ENCODE data around the gene NPLOC4.

The NPLOC4 gene

DNA sequence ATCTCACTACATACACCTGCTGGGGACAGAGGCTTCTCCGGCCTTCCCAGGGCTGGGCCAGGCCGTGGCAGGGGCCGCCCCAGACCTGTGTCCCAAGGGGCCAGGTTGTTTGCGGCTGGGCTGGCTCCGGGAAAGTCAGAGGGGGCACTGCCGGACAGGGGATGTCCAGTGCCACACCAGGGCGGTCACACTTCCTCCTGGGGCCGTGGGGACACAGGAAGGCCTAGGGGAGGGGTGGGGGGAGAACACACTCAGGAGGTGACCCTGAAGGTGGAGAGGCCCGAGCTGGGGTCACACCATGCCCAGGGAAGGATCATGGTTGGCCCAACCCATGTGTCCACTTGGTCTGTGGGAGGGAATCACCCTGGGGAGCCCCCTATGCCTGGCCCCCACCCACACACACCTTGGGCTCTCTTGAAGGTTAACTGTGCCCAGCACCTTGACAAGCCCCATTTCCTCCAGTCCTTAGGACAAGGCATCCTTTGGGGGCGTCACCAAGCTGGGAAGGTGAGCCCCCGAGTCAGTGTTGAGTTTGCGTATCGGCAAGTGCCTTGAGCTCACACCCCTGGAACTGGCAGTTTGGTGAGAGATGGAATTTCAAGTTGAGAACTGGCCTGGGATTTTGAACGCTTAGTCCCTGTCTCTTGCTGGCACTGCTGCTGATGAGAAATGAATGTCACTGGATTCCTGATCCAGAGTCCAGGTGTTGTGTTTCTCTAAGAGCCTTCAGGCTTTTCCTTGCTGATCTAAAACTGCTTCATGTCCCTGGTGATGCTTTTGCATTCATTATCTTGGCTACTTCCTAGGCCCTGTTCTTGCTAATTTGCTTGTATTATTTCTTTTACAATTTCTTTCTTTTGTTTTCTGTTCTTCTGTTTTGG is 116.7 kb downstream of the NPLOC4 start:
- no peak for DNase-seq

DNA sequence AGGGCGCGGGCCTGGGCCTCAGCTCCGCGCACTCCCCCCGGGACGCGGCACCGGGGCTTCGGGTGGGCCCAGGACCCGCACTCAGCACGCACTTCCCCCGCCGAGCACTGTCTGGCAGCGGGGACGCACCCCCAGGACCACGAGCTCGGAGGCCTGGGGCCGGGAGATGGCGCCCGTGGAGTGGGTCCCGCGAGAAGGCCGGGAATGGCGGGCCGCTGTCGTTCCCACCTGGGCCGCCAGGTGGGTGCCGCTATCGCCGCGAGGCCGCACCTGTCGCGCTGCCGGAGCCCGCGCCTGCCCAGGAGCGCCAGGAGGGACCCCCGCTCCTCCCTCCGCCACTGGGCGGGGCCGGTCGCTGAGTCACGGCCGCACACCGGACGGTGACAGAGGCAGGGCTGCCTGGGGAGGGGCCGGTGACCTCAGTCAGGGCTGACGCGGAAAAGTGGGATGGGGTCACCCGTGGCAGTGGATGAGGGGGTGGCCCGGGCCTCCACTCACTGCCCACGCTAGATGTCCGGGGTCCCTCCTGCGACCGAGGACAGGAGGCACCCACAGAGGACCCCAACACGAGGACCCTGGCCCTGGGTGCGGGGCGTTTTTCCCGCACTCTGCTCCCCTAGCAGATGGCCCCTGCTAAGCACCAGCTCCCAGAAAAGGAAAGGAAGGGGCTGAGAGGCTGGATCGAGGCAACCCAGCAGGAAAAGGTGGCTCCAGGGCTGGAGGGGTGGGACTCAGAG is 117.5 kb downstream of the NPLOC4 start:
- no peak for DNase-seq

DNA sequence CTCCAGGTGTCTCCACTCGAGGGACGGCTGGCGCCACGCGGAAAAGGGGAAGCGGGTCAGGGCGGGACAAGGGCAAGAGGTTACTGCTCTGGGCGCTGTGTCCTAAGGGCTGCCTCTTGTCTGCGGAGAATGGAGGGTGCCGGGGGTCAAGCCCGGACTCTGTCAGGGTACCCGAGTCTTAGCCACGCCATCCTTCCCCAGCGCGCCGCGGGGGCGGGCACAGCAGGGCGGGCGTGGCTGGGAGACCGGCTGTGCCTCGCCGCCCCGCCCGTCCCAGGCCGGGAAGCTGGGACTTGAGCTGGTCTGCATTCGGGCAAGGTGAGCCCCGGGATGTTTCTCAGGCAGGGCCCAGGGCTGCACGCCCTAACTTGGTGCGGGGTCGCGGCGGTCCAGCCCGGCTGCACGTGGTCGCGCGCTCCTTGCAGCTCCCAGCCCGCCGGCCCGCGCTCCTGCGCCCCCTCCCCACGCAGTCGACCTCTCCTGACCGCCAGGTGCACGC is 118.1 kb downstream of the NPLOC4 start:
- DNase-seq, result no peak

DNA sequence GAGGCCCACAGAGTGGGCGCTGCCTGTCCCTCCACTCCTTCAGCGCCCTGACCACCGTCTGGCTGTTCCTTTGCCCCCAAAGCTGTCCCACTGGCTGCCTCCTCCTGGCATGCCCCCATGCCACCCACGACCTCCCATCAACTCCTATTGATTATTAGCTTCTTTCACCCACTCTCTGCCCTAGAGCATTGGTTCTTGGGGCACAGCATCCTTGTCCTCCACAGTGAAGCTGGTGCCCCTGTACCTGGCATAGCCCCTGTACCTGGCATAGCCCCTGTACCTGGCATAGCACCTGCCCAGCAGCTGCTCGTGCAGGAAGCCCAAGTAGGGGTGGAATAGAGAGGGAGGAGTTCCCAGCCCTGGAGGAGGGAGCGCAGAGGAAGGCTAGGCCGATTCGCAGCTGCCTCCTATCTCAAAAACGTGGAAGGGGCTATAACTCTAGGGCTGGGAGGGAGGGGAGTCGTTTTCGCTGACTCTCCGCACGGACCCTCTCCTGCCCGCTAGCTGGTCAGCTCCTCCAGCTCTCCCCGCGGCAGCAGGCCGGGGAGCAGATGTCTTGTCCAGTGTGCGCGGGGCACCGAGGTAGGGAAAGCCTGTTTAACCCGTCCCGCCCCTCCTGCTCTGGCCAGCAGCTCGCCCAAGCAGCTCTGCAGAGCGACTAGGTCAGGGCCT is 118.7 kb downstream of the NPLOC4 start:
- DNase-seq, result no peak

DNA sequence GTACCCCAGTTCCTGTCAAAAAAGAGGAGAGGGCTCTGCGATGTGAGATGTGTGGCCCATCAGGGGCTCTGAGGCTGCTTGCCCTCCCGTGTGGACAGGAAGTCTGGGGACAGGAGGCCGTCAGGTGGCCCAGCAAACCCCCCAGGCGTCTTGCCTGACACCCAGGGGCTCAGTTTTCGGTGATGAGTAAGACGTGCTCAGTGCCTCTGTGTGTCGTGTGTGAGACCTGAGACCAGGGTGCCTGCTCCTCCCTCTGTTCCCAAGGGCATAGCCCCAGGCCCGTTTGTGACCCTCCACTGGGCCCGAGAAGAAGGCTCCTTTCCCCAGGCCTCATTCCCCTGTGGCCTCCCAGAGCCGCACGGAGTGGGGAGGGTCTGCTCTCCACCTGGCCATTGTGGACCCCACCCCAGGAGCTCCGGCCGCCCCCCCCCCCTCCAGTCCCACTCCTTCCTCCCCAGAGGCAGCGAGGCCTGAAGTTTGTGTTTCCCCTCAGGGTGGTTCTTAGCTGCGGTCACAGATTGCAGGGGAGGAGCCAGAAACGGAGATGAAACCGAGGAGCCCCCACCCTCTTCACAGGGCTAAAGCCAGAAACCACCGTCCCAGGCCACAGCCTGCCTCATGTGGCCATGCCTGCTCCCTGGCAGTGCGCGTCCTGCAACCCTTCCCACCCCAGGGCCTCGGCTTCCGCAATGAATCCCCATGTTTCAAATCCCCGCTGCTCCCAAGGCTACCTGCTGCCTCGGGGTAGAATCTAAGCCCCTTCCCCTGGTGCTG is 119.4 kb downstream of the NPLOC4 start:
- no peak for DNase-seq

DNA sequence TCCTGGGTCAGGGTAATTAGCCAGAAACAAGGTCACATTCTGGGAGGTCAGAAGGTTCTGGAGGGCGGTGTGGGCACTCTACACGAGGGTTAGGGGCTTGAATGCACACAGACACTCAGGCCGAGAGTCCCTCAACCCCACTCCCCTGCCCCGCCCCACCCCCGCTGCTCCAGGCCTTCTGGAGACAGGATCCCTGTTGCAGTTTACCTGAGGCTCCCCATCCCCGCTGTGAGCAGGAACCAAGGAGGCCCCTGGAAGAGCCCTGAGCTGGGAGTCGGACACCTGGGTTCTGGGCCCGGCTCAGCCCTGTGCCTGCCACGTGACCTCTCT is 119.9 kb downstream of the NPLOC4 start:
- DNase-seq, result no peak

DNA sequence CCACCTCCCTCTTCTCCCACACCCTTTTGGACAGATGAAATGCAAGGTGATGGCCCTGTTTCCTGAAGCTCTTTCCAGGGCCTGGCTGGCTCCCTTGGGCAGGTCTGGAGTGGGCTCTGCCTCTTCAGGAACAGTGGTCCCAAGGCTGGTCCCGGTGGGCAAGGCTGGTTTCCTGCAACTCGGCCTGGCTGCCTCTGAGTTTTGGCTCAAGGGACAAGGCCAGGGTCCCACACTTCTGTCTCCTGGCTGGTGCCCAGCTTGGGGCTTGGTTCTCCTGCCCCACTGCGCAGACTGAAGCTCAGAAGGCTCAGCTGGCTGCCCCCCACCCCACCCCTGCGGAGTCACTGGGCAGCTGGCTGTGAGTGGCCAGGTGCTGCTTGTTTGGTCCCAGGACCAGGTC is 120.5 kb downstream of the NPLOC4 start:
- DNase-seq, result no peak

DNA sequence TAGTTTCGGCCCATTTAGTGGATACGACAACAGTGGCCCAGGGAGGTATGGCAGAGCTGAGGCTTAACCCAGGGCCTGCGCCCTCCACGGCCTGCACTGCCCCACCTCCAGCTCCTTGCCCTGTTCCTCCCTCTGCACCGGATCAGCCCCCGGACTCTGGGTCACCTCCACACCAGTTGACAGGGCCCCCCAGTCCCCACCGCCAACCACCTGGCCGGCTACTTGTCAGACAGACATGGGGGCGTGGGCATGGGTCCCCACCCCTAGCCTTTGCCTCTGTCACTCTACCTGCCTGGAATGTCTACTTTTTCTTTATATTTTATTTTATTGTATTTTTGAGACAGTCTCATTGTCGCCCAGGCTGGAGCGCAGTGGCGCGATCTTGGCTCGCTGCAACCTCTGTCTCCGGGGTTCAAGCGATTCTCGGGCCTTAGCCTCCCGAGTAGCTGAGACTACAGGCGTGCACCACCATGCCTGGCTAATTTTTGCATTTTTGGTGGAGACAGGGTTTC is 121.3 kb downstream of the NPLOC4 start:
- no peak for DNase-seq

DNA sequence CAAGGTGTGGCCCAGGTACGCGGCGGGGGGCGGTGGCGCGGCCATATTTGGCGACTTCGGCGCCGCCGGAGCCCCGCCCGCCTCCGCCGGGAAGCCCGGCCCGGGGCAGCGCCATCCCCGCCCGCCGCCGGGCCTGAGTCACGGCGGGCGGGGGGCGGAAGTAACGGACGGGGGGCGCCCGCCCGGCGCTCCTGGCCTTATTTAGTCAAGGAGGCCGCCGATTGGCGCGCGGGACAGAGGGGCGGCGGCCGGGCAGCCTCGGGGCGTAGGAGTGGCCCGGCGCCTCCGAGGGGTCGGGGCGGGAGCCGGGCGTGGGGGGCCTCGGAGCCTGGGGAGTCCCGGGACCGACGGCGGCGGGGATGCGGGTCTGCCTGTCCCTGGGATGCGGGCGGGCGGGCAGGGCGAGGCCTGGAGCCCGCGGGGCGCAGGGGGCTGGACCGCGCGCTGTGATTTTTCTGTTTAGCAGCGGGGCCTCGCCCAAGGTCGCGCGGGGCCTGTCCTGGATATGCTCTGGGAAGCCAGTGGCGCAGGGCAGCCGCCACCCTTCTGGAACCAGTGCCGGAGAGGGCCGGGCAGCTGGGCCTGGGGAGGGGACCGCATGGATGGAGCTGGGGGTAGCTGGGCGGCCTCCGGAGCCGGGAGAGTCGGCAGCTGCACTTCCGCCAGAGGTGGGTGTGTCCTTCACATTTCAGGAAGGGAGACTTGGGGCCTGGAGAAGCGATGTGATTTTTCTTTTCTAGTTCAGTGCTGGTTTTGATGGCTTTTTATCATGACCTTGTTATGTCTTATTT is 122.0 kb downstream of the NPLOC4 start:
- peak in 27 of 51 donors; percentile 15 to 70 (median 40) for DNase-seq

DNA sequence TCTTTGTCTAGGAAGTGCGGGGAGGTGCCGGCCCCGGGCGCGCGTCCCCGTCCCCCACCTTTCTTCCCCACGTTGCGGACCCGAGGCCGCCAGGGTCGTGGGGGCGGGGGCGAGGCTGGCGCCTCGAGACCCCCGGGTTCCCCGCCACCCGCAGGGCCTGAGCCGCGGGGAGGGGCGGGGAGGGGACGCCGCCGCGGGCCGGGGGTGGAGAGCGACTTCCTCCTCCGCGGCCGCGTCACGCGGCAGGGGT is 122.5 kb downstream of the NPLOC4 start:
- no peak for DNase-seq

DNA sequence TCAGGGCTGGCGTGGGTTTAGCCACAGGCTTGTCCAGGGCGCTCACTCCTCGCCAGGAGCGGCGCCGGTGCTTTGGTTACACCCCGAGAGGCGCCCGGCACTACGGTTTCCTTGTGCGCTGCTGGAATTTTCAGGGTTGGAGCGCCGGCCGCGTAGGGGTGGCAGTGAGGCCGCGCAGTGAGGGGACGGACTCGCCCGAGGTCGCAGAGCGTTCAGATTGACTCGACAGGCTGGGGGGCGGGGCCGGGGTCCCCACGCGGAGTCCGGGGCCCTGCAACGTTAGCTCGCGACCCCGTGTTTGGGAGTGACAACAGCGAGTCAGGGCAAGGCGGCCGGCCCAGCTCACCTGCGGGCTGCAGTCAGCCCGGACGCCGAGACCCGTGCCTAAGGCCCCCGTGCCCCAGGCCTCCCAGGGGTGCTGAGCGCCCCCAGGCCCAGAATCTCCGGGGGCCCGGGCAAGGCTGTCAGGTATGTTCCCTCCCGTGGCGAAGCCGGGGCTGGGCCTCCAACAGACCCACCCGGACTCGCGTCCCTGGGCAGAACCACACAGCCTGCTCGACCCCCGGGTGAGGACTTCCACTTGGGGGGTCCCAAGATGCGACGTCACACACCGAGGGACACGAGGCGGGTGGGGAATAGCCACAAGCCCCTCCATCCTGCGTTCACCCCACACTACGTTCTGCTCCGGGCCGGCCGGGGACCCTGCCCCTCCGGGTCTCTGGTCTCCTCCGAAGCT is 123.0 kb downstream of the NPLOC4 start:
- peak in 26 of 51 donors; percentile 28 to 78 (median 56) for DNase-seq

DNA sequence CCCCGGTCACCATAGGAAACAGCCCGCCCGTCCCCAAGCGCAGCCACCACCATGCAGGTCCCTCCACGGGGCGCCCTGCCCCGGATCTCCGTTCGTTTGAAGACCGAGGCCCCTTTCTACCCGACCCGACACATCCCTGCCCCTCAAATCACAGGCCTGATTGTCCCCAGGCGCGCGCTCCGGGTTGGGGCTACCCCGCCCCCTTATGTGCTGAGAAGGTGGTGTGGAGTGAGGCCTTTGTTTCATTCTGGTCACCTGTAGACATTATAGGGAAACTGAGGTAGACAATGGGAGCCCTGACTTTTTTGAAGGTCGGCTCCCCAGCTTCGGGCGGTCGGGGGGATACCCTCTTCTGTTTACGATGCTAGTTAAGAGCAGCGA is 123.5 kb downstream of the NPLOC4 start:
- DNase-seq, result peak in 38 of 51 donors; percentile 27 to 80 (median 54)

DNA sequence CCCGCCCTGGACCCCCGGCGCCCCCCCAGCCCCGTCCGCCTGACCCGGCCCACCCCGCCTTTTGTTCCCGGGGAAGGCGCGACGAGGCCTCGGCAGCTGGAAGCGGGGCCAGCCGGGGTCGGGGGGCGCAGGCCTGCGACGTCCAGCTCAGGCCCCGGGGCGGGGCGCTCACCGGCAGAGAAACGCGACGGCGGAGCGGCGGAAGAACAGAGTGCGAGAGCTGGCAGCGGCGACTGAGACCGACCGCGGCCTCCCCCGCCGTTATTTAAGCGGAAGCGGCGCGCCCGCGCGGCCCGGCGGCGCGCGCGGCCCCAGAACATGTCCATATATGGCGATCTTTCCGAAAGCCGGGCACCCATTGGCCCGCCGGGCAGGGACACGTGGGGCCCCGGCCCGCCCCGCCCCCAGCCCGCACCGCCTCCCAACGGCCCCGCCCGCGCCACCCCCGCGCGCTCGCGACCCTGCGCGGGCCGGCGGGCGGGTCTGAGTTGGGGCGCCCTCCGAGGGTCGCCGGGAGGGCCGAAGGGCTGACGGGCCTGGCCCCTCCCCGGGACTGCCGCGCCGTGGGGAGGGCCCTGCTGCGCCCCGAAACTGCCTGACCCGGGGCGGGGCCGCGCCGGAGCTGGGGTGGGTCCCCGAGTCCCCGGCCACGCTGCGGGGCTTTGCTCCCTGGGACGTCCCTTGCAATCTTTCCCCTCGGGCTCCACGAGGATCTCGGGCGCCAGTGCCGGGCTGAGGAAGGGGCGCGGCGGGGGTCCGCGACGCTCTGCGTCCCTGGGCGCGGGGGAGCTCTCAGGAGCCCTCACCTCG is 124.1 kb downstream of the NPLOC4 start, which contains the start of gene ACTG1:
TSS of gene ACTG1 (minus strand) at position 238 of the 810 bp plus-strand sequence. CDS start 445 bp downstream, outside the sequence.
- peak; percentile 45 to 94 (median 86) for DNase-seq

DNA sequence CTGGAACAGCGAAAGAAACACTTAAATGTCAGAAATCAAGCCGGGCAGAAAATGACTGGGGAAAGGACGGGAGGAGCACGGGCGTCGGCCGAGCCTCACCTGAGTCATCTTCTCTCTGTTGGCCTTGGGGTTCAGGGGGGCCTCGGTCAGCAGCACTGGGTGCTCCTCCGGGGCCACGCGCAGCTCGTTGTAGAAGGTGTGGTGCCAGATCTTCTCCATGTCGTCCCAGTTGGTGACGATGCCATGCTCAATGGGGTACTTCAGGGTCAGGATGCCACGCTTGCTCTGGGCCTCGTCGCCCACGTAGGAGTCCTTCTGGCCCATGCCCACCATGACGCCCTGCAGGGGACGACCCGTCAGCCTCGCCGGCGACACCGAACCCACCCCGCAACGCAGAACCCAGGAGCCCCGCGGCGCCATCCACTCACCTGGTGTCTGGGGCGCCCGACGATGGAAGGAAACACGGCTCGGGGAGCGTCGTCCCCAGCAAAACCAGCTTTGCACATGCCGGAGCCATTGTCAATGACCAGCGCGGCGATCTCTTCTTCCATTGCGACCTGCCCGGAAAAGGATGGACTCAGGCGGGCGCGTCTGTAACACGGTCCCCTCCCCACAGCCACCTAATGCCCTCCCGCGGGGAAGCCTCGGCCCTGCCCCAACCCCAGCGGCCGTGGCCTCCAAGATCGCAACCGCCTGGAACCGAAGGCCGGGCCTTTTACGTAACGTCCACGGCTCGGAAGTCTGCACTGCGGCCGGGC is 124.9 kb downstream of the NPLOC4 start:
- DNase-seq, result peak in 2 of 51 donors; percentile 24 to 65

DNA sequence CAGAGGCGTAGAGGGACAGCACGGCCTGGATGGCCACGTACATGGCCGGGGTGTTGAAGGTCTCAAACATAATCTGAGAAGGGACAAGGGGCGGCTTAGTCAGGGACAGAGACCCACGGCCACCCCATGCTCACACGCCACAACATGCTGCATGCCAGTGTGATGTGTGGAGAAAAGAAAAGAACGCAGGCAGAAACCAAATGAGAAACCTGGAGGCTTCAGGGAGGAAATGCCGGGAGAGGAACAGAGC is 125.4 kb downstream of the NPLOC4 start:
- no peak for DNase-seq

DNA sequence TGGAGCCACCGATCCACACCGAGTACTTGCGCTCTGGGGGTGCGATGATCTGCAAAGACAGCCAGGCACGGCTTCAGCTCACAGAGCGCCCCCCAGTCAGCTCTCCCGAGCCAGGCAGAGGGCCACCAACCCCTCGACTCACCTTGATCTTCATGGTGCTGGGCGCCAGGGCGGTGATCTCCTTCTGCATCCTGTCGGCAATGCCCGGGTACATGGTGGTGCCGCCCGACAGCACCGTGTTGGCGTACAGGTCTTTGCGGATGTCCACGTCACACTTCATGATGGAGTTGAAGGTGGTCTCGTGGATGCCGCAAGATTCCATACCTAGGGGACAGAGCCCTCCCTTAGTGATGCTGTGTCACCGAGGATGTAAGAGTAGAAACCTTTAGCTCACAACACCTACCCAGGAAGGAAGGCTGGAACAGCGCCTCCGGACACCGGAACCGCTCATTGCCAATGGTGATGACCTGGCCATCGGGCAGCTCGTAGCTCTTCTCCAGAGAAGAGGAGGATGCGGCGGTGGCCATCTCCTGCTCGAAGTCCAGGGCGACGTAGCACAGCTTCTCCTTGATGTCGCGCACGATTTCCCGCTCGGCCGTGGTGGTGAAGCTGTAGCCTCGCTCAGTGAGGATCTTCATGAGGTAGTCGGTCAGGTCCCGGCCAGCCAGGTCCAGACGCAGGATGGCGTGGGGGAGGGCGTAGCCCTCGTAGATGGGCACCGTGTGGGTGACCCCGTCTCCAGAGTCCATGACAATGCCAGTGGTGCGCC is 125.9 kb downstream of the NPLOC4 start:
- DNase-seq, result peak in 2 of 51 donors; percentile 12 to 25

DNA sequence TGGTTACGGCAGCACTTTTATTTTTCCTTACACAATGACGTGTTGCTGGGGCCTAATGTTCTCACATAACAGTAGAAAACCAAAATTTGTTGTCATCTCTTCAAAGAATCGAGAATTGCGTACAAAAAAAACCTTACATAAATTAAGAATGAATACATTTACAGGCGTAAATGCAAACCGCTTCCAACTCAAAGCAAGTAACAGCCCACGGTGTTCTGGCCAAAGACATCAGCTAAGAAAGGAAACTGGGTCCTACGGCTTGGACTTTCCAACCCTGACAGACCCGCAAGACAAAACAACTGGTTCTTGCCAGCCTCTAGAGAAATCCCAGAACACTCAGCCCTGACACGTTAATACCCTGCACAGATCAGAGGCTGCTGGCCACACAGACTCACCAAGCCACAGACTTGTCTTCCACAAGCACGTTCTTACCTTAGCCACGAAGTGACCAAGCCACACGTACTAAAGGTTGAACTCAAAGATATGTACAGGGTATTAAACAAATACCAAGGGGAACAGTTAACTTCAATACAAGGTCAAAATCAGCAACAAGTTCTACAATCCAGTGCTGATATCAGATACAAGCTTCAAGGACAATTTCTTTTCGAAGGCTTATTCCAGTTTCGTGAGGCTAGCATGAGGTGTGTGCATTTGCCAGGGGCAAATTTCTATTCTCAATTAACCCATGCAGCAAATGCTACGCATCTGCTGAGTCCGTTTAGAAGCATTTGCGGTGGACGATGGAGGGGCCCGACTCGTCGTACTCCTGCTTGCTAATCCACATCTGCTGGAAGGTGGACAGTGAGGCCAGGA is 126.7 kb downstream of the NPLOC4 start:
- peak in 2 of 51 donors; percentile 8 to 14 for DNase-seq
